GM08714 (cell line): ENCODE data around the gene MCM8.

ENCODE experiments used
- H3K4me3 ChIP-seq: fragments of 200-500 bp; sonication (Bioruptor generic); 2 replicates; pipeline ENCODE4 v1.5.1; 2014; ENCODE audit warnings: mild to moderate bottlenecking, low read length, inconsistent platforms
- ZNF274 ChIP-seq: IDR thresholded peaks from 2 replicates; pipeline ENCODE4 v1.6.1; 2012; ENCODE audit warnings: mild to moderate bottlenecking, low read depth, low read length

The MCM8 gene

GRCh38 chr20:5950271-5951031 lies at the start of gene MCM8, which contains the start of gene TRMT6:
MCM8 (plus strand) TSS chr20:5950652; CDS start chr20:5952016, 1,364 bp downstream.
TRMT6 (minus strand) TSS chr20:5950533; CDS start chr20:5950405, 128 bp downstream.
- no peak for TF ChIP-seq ZNF274
- H3K4me3 ChIP-seq, result peak within 1 kb of the TSS; percentile 98

GRCh38 chr20:5900908-5901307 lies 49.5 kb upstream of the MCM8 start:
- no peak overlapping the region for H3K4me3 ChIP-seq
- TF ChIP-seq ZNF274, result no peak

- no peak overlapping the region for H3K4me3 ChIP-seq
- no peak for TF ChIP-seq ZNF274
Observed at GRCh38 chr20:5908981-5909380, 41.5 kb upstream of the MCM8 start.

- H3K4me3 ChIP-seq, result no peak overlapping the region
- no peak for TF ChIP-seq ZNF274
Observed at GRCh38 chr20:5910186-5910585, 40.3 kb upstream of the MCM8 start.

- no peak overlapping the region for H3K4me3 ChIP-seq
- no peak for TF ChIP-seq ZNF274
Observed at GRCh38 chr20:5913166-5913565, 37.3 kb upstream of the MCM8 start.

GRCh38 chr20:5914859-5915258 lies 35.6 kb upstream of the MCM8 start:
- no peak for TF ChIP-seq ZNF274
- H3K4me3 ChIP-seq, result no peak overlapping the region

- H3K4me3 ChIP-seq, result no peak overlapping the region
- no peak for TF ChIP-seq ZNF274
Observed at GRCh38 chr20:5918856-5919625, 31.4 kb upstream of the MCM8 start.

GRCh38 chr20:5919626-5920544 lies 30.6 kb upstream of the MCM8 start:
- H3K4me3 ChIP-seq, result no peak overlapping the region
- TF ChIP-seq ZNF274, result no peak

GRCh38 chr20:5920581-5920980 lies 29.9 kb upstream of the MCM8 start:
- no peak overlapping the region for H3K4me3 ChIP-seq
- no peak for TF ChIP-seq ZNF274

- H3K4me3 ChIP-seq, result no peak overlapping the region
- no peak for TF ChIP-seq ZNF274
Observed at GRCh38 chr20:5923493-5923892, 27.0 kb upstream of the MCM8 start.

GRCh38 chr20:5925551-5925950 lies 24.9 kb upstream of the MCM8 start:
- no peak for TF ChIP-seq ZNF274
- H3K4me3 ChIP-seq, result no peak overlapping the region

- no peak overlapping the region for H3K4me3 ChIP-seq
- TF ChIP-seq ZNF274, result no peak
Observed at GRCh38 chr20:5927749-5928462, 22.5 kb upstream of the MCM8 start.
